SK-N-SH (cell line): ENCODE results near the gene BLID. TPM values are rescaled to one million over a fixed set of nuclear protein-coding genes. Genes with fewer than 3 reads are reported as not detected.

ENCODE experiments used
- CTCF ChIA-PET: fragments of 300-600, 350-600 bp; formaldehyde crosslinking; extraction: SDS; loops from one replicate; lab custom pipeline; 2021; lab: Yijun Ruan, JAX
- POLR2A ChIA-PET: fragments of 350-600 bp; sonication (Branson Sonifier 250); formaldehyde crosslinking; extraction: SDS; loops from one replicate; lab custom pipeline; 2020; ENCODE audit warnings: antibody characterized with exemption, inconsistent platforms; lab: Yijun Ruan, JAX
- DNase-seq: peaks from one replicate; pipeline ENCODE4 v3.0.0; 2012
- H2AFZ ChIP-seq: fragments of 200-600 bp; sonication (generic); 2 replicates; pipeline ENCODE4 v1.8.1; 2016; ENCODE audit warnings: antibody characterized with exemption, mild to moderate bottlenecking, low read depth
- H3F3A ChIP-seq: fragments of 200-600 bp; sonication (generic); replicated peaks from 2 replicates; pipeline ENCODE3; 2016; ENCODE audit warnings: antibody characterized with exemption, mild to moderate bottlenecking; ENCODE audit not compliant: insufficient read depth
- H3K27ac ChIP-seq, 2 experiments: fragments of 200-500 bp in 1 of 2; fragments of 200-600 bp in 1 of 2; sonication (Bioruptor generic) in 1 of 2; sonication (generic), shearing (Covaris generic) in 1 of 2; 2 replicates each; pipeline versions ENCODE4 v1.5.1 to v1.6.1; 2014 to 2016; ENCODE audit warnings: low read depth in 2 of 2, inconsistent platforms in 1 of 2, low read length in 1 of 2, mild to moderate bottlenecking in 1 of 2, mixed read lengths in 1 of 2
- H3K27me3 ChIP-seq: fragments of 200-600 bp; sonication (generic), shearing (Covaris generic); 2 replicates; pipeline ENCODE4 v1.6.1; 2016; ENCODE audit warnings: mixed run types; ENCODE audit not compliant: insufficient read depth
- H3K36me3 ChIP-seq, 2 experiments: fragments of 200-500 bp in 1 of 2; fragments of 200-600 bp in 1 of 2; sonication (Bioruptor generic) in 1 of 2; sonication (generic) in 1 of 2; replicated peaks in 1 of 2; 2 replicates each; pipeline versions ENCODE3 to v1.5.1; 2014 to 2016; ENCODE audit warnings: low read length in 1 of 2, mild to moderate bottlenecking in 1 of 2; ENCODE audit not compliant: insufficient read depth in 2 of 2, control insufficient read depth in 1 of 2
- H3K4me1 ChIP-seq, 2 experiments: fragments of 200-500 bp in 1 of 2; fragments of 200-600 bp in 1 of 2; sonication (Bioruptor generic) in 1 of 2; sonication (generic), shearing (Covaris generic) in 1 of 2; 2 replicates each; pipeline versions ENCODE4 v1.5.1 to v1.6.1; 2014 to 2016; ENCODE audit warnings: low read depth in 1 of 2, low read length in 1 of 2, mixed run types in 1 of 2; ENCODE audit not compliant: insufficient read depth in 2 of 2, control insufficient read depth in 1 of 2
- H3K4me2 ChIP-seq: fragments of 200-600 bp; sonication (generic), shearing (Covaris generic); 2 replicates; pipeline ENCODE4 v1.6.1; 2017; ENCODE audit warnings: mixed run types
- H3K4me3 ChIP-seq, 2 experiments: fragments of 200-500 bp in 1 of 2; fragments of 200-600 bp in 1 of 2; sonication (Bioruptor generic) in 1 of 2; sonication (generic), shearing (Covaris generic) in 1 of 2; 2 replicates each; pipeline versions ENCODE4 v1.5.1 to v1.8.1; 2014 to 2016; ENCODE audit warnings: low read depth in 2 of 2, inconsistent platforms in 1 of 2, low read length in 1 of 2, mild to moderate bottlenecking in 1 of 2, mixed read lengths in 1 of 2, moderate library complexity in 1 of 2
- H3K79me2 ChIP-seq: fragments of 200-600 bp; sonication (generic); 2 replicates; pipeline ENCODE4 v1.8.1; 2017; ENCODE audit warnings: mild to moderate bottlenecking; ENCODE audit not compliant: insufficient read depth
- H3K9ac ChIP-seq: fragments of 200-600 bp; sonication (generic); 2 replicates; pipeline ENCODE4 v1.6.1; 2017; ENCODE audit warnings: mixed run types
- H3K9me2 ChIP-seq: fragments of 200-600 bp; sonication (generic); 2 replicates; pipeline ENCODE4 v1.6.1; 2017; ENCODE audit warnings: mixed run types
- H3K9me3 ChIP-seq: fragments of 200-600 bp; sonication (generic); 2 replicates; pipeline ENCODE4 v1.6.1; 2017; ENCODE audit warnings: mixed run types, mild to moderate bottlenecking, moderate library complexity
- H4K20me1 ChIP-seq: fragments of 200-600 bp; sonication (generic); 2 replicates; pipeline ENCODE4 v1.6.1; 2017; ENCODE audit warnings: mild to moderate bottlenecking, mixed run types; ENCODE audit not compliant: insufficient read depth
- ELF1 ChIP-seq: IDR thresholded peaks from 2 replicates; pipeline ENCODE4 v1.4.0; 2012
- EP300 ChIP-seq, 2 experiments: IDR thresholded peaks; 2 replicates each; pipeline versions ENCODE4 v1.4.0 to v1.6.1; 2012; ENCODE audit warnings: borderline replicate concordance in 1 of 2, low read depth in 1 of 2, low read length in 1 of 2
- FOXJ3 ChIP-seq: sonication (generic); formaldehyde crosslinking; IDR thresholded peaks from 2 replicates; pipeline ENCODE4 v1.5.1; 2020; ENCODE audit warnings: mild to moderate bottlenecking, missing genetic modification reagents
- GATA2 ChIP-seq: sonication (generic); formaldehyde crosslinking; IDR thresholded peaks from 2 replicates; pipeline ENCODE4 v1.5.0; 2020; ENCODE audit warnings: mild to moderate bottlenecking, missing genetic modification reagents
- IRF3 ChIP-seq: fragments of 150-350 bp; IDR thresholded peaks from 2 replicates; pipeline ENCODE4 v1.6.1; 2016; ENCODE audit warnings: mild to moderate bottlenecking, low read depth, low read length
- MAX ChIP-seq: IDR thresholded peaks from 2 replicates; pipeline ENCODE4 v1.4.0; 2012; ENCODE audit warnings: low read depth
- NFIC ChIP-seq: IDR thresholded peaks from 2 replicates; pipeline ENCODE4 v1.4.0; 2012; ENCODE audit warnings: borderline replicate concordance
- POLR2AphosphoS5 ChIP-seq: IDR thresholded peaks from 2 replicates; pipeline ENCODE4 v1.6.1; 2012; ENCODE audit warnings: low read depth, low read length
- RAD21 ChIP-seq: IDR thresholded peaks from 2 replicates; pipeline ENCODE4 v1.6.1; 2012; ENCODE audit warnings: mild to moderate bottlenecking, low read length
- RFX5 ChIP-seq: IDR thresholded peaks from 2 replicates; pipeline ENCODE4 v1.6.1; 2012; ENCODE audit warnings: mild to moderate bottlenecking, improper control_type of control experiment, low read length
- RXRA ChIP-seq: IDR thresholded peaks from 2 replicates; pipeline ENCODE4 v1.4.0; 2012; ENCODE audit warnings: low read depth, mild to moderate bottlenecking, borderline replicate concordance
- TAF1 ChIP-seq: IDR thresholded peaks from 2 replicates; pipeline ENCODE4 v1.6.1; 2012; ENCODE audit warnings: low read depth, mild to moderate bottlenecking, low read length, moderate library complexity, borderline replicate concordance
- TEAD4 ChIP-seq: IDR thresholded peaks from 2 replicates; pipeline ENCODE4 v1.4.0; 2012; ENCODE audit warnings: mild to moderate bottlenecking, borderline replicate concordance; ENCODE audit not compliant: insufficient read depth
- USF2 ChIP-seq: fragments of 150-350 bp; IDR thresholded peaks from 2 replicates; pipeline ENCODE4 v1.6.1; 2017; ENCODE audit warnings: antibody characterized with exemption, low read length, low read depth, borderline replicate concordance
- YY1 ChIP-seq: IDR thresholded peaks from 2 replicates; pipeline ENCODE4 v1.4.0; 2012; ENCODE audit warnings: low read depth, mild to moderate bottlenecking
- WGBS: methylation state at CpG from one replicate; pipeline ENCODE4 v1.1.6; 2017; ENCODE audit warnings: low lambda C conversion rate; 5-methylcytosine and 5-hydroxymethylcytosine counted together
- polyA plus RNA-seq, 3 experiments: library from polyadenylated mRNA; depleted of rRNA; stranded (reverse); fragments of >200 nt; gene quantifications; 2 replicates each; pipeline ENCODE4 v1.2.3, GENCODE V29; 2012
- TF ChIP-seq, protein P1 (sequence below): IDR thresholded peaks from 2 replicates; pipeline ENCODE4 v1.4.0; 2012; ENCODE audit warnings: low read depth, borderline replicate concordance
- TF ChIP-seq, protein P2 (sequence below): IDR thresholded peaks from 2 replicates; pipeline ENCODE4 v1.4.0; 2012; ENCODE audit warnings: low read depth, borderline replicate concordance

Gene BLID
- polyA plus RNA-seq, 1 of the 3 experiments (the other 2 are of a cell fraction), result not detected

- Histone ChIP-seq H3K4me3 (no peak overlapping the region), H3K9ac (no peak overlapping the region), H3K9me3 (no peaks in the 10 kb centered on the region), H3F3A (peaks cover 97% of the 10 kb centered on the region), H3K27me3 (no peaks in the 10 kb centered on the region), H3K79me2 (peaks cover 97% of the 10 kb centered on the region), H2AFZ (no peak overlapping the region), H3K4me2 (peak overlapping the region; percentile 34; the same call in 1 of the 2 replicates), H4K20me1 (peaks cover 76% of the 10 kb centered on the region), H3K4me1 (peaks cover 3 to 78% of the 10 kb centered on the region in 2 experiments)
- 85% methylated on average over 1 of the region's 1 CpG for WGBS
- no peak for DNase-seq
- CTCF ChIA-PET, result interaction anchor here (0.6 kb wide), 1 partner anchor 112 kb away, joined by 3 read pairs; no protein-coding TSS in a partner anchor
- 0 out of 2 replicates have a peak, but pooled peaks have one; percentile 4 for TF ChIP-seq POLR2AphosphoS5
- no peak for TF ChIP-seq YY1
- TF ChIP-seq, all 33 proteins: peak for 1
- Histone ChIP-seq H3K27ac (peak overlapping the region in 1 of 2 experiments; percentile 94; a peak in 2 of 4 replicates), H3K9me2 (no peaks in the 10 kb centered on the region), H3K36me3 (peaks cover 80 to 94% of the 10 kb centered on the region in 2 experiments)
- POLR2A ChIA-PET, result no interaction called here
These were observed 24.2 kb downstream of the BLID start for GRCh38 chr11:122091835-122092234.

- no peak overlapping the region for H3K4me2 ChIP-seq
- H3K79me2 ChIP-seq, result peaks cover 70% of the 10 kb centered on the region
- peaks cover 68 to 77% of the 10 kb centered on the region in 2 experiments for H3K36me3 ChIP-seq
- H3F3A ChIP-seq, result peaks cover 92% of the 10 kb centered on the region
- no peak overlapping the region for H2AFZ ChIP-seq
- WGBS, result 96% methylated on average over 1 of the region's 1 CpG
- H3K4me1 ChIP-seq, result peaks cover 3 to 79% of the 10 kb centered on the region in 2 experiments
- H3K4me3 ChIP-seq, result no peak overlapping the region
- peak overlapping the region in 1 of 2 experiments; percentile 94; a peak in 3 of 4 replicates for H3K27ac ChIP-seq
- peaks cover 57% of the 10 kb centered on the region for H4K20me1 ChIP-seq
- H3K9me3 ChIP-seq, result no peaks in the 10 kb centered on the region
- no peaks in the 10 kb centered on the region for H3K27me3 ChIP-seq
- H3K9me2 ChIP-seq, result no peaks in the 10 kb centered on the region
- H3K9ac ChIP-seq, result no peak overlapping the region
- TF ChIP-seq GATA2 (CRISPR knock-in tag) (no peak), NFIC (no peak), TEAD4 (no peak), RXRA (no peak), TAF1 (no peak)
- TF ChIP-seq, all 33 proteins: peak for 0
- CTCF ChIA-PET, result interaction anchor here (1.0 to 2.5 kb wide), 3 partner anchors 22 to 433 kb away, joined by 3 to 6 read pairs (median 3); no protein-coding TSS in a partner anchor
- POLR2A ChIA-PET, result no interaction called here
- DNase-seq, result no peak
These were observed 26.9 kb downstream of the BLID start for GRCh38 chr11:122089111-122089510.

DNA sequence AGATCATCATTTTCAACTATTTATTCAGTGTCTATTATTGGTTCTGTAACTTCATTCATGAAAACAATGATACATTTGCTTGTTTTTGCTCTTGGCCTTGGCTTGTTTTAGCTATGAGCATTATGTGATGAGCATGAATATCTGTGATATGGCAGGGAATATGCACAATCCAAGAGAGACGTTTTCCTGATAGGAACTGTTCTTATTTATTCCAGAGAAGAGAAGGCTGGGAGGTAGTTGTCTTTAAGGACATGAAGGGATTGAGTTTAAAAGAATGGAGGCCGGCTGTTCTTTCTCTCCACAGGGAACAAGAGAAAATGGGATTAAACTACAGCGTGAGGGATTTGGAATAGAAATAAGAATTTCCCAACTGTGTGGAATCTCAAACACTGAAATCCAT lies 30.3 kb downstream of the BLID start:
- H3K79me2 ChIP-seq, result peaks cover 36% of the 10 kb centered on the region
- peaks cover 23% of the 10 kb centered on the region for H4K20me1 ChIP-seq
- H3K27ac ChIP-seq, result peak overlapping the region; percentile 76 to 94; a peak in 3 of 4 replicates
- H3K4me3 ChIP-seq, result no peak overlapping the region
- H3K9me2 ChIP-seq, result no peaks in the 10 kb centered on the region
- 70% methylated on average over 3 of the region's 3 CpGs for WGBS
- no peak overlapping the region for H2AFZ ChIP-seq
- H3K36me3 ChIP-seq, result peaks cover 37 to 51% of the 10 kb centered on the region in 2 experiments
- no peak for DNase-seq
- H3K9ac ChIP-seq, result no peak overlapping the region
- peaks cover 0 to 47% of the 10 kb centered on the region in 2 experiments; a peak in 3 of 4 replicates for H3K4me1 ChIP-seq
- H3K4me2 ChIP-seq, result peak overlapping the region; percentile 7; the same call in 1 of the 2 replicates
- ChIA-PET CTCF (no interaction called here), POLR2A (no interaction called here)
- H3K9me3 ChIP-seq, result no peaks in the 10 kb centered on the region
- H3K27me3 ChIP-seq, result no peaks in the 10 kb centered on the region
- peaks cover 79% of the 10 kb centered on the region for H3F3A ChIP-seq
- TF ChIP-seq FOXJ3 (CRISPR knock-in tag) (no peak), RAD21 (no peak), RFX5 (no peak), IRF3 (no peak), ELF1 (no peak), USF2 (no peak), NFIC (no peak), GATA2 (CRISPR knock-in tag) (no peak), EP300 (IDR thresholded peaks at IDR 0.05; ENCODE audit: borderline replicate concordance in 1 of 2, low read depth in 1 of 2, low read length in 1 of 2) (no peak), MAX (no peak)
- TF ChIP-seq, protein P1, sequence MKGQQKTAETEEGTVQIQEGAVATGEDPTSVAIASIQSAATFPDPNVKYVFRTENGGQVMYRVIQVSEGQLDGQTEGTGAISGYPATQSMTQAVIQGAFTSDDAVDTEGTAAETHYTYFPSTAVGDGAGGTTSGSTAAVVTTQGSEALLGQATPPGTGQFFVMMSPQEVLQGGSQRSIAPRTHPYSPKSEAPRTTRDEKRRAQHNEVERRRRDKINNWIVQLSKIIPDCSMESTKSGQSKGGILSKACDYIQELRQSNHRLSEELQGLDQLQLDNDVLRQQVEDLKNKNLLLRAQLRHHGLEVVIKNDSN, result no peak
- TF ChIP-seq, protein P2, sequence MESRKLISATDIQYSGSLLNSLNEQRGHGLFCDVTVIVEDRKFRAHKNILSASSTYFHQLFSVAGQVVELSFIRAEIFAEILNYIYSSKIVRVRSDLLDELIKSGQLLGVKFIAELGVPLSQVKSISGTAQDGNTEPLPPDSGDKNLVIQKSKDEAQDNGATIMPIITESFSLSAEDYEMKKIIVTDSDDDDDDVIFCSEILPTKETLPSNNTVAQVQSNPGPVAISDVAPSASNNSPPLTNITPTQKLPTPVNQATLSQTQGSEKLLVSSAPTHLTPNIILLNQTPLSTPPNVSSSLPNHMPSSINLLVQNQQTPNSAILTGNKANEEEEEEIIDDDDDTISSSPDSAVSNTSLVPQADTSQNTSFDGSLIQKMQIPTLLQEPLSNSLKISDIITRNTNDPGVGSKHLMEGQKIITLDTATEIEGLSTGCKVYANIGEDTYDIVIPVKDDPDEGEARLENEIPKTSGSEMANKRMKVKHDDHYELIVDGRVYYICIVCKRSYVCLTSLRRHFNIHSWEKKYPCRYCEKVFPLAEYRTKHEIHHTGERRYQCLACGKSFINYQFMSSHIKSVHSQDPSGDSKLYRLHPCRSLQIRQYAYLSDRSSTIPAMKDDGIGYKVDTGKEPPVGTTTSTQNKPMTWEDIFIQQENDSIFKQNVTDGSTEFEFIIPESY, result no peak
